MM.1S (cell line): ENCODE measurements around the gene NUP214.

Source experiments
- DNase-seq: peaks from one replicate; pipeline ENCODE4 v3.0.0-alpha.2; 2015
- H2AFZ ChIP-seq: fragments of 300-600 bp; sonication (generic); 2 replicates; pipeline ENCODE4 v1.6.0; 2016; ENCODE audit warnings: antibody characterized with exemption, low read length
- H3F3A ChIP-seq: fragments of 300-600 bp; sonication (generic); 2 replicates; pipeline ENCODE4 v1.6.1; 2016; ENCODE audit warnings: mild to moderate bottlenecking, antibody characterized with exemption, low read length, moderate library complexity, mixed read lengths; ENCODE audit not compliant: insufficient read depth
- H3K27ac ChIP-seq: fragments of 300-600 bp; sonication (generic); 2 replicates; pipeline ENCODE4 v1.5.1; 2016; ENCODE audit warnings: mild to moderate bottlenecking, low read length
- H3K27me3 ChIP-seq: fragments of 300-600 bp; sonication (generic); replicated peaks from 2 replicates; pipeline ENCODE4 v1.6.0; 2016; ENCODE audit warnings: low read length; ENCODE audit not compliant: insufficient read depth
- H3K36me3 ChIP-seq: fragments of 300-600 bp; sonication (generic); replicated peaks from 2 replicates; pipeline ENCODE4 v1.6.1; 2016; ENCODE audit warnings: mild to moderate bottlenecking, low read length, mixed read lengths; ENCODE audit not compliant: insufficient read depth
- H3K4me1 ChIP-seq: fragments of 300-600 bp; sonication (generic); 2 replicates; pipeline ENCODE4 v1.6.1; 2016; ENCODE audit warnings: low read length, mixed read lengths
- H3K4me2 ChIP-seq: fragments of 300-600 bp; sonication (generic); 2 replicates; pipeline ENCODE4 v1.6.0; 2016; ENCODE audit warnings: low read depth, low read length
- H3K4me3 ChIP-seq: fragments of 300-600 bp; sonication (generic); 2 replicates; pipeline ENCODE4 v1.5.1; 2016; ENCODE audit warnings: low read length, mixed read lengths
- H3K79me2 ChIP-seq: fragments of 300-600 bp; sonication (generic); 2 replicates; pipeline ENCODE4 v1.6.1; 2016; ENCODE audit warnings: mixed run types, low read length, mixed read lengths
- H3K9ac ChIP-seq: fragments of 300-600 bp; sonication (generic); 2 replicates; pipeline ENCODE4 v1.6.1; 2016; ENCODE audit warnings: low read length, mixed read lengths
- H3K9me2 ChIP-seq: fragments of 300-600 bp; sonication (generic); replicated peaks from 2 replicates; pipeline ENCODE4 v1.6.1; 2016; ENCODE audit warnings: mild to moderate bottlenecking, low read length, mixed read lengths; ENCODE audit not compliant: insufficient read depth
- H3K9me3 ChIP-seq: fragments of 300-600 bp; sonication (generic); replicated peaks from 2 replicates; pipeline ENCODE4 v1.6.1; 2016; ENCODE audit warnings: mild to moderate bottlenecking, low read length, mixed read lengths; ENCODE audit not compliant: insufficient read depth
- H4K20me1 ChIP-seq: fragments of 300-600 bp; sonication (generic); 2 replicates; pipeline ENCODE4 v1.6.1; 2016; ENCODE audit warnings: mild to moderate bottlenecking, low read length, moderate library complexity, mixed read lengths; ENCODE audit not compliant: insufficient read depth
- CTCF ChIP-seq: fragments of 300-600 bp; sonication (generic); IDR thresholded peaks from 2 replicates; pipeline ENCODE4 v1.5.1; 2016; ENCODE audit warnings: antibody characterized with exemption, low read length, mixed read lengths
- EZH2 ChIP-seq: fragments of 300-600 bp; sonication (generic); optimal IDR thresholded peaks from 2 replicates; pipeline ENCODE3; 2017; ENCODE audit warnings: low read depth, mild to moderate bottlenecking, antibody characterized with exemption, low read length, mixed read lengths
- EZH2phosphoT487 ChIP-seq: fragments of 300-600 bp; sonication (generic); IDR thresholded peaks from 2 replicates; pipeline ENCODE4 v1.6.1; 2018; ENCODE audit warnings: antibody characterized with exemption, low read length

The NUP214 gene

GRCh38 chr9:131193051-131193450 is 67.7 kb downstream of the NUP214 start:
- Histone ChIP-seq H2AFZ (no peak overlapping the region), H3K27me3 (no peaks in the 10 kb centered on the region), H3K27ac (no peak overlapping the region), H3K9me3 (no peaks in the 10 kb centered on the region), H4K20me1 (no peaks in the 10 kb centered on the region), H3K4me2 (no peak overlapping the region), H3K4me1 (no peaks in the 10 kb centered on the region), H3K4me3 (no peak overlapping the region), H3K9me2 (no peaks in the 10 kb centered on the region), H3K36me3 (no peaks in the 10 kb centered on the region; the same call in 1 of the 2 replicates), H3K79me2 (no peaks in the 10 kb centered on the region), H3F3A (no peaks in the 10 kb centered on the region), H3K9ac (no peak overlapping the region)
- DNase-seq: no peak
- TF ChIP-seq CTCF (no peak), EZH2 (no peak), EZH2phosphoT487 (no peak)

- Histone ChIP-seq H3K9me3 (no peaks in the 10 kb centered on the region), H3K79me2 (no peaks in the 10 kb centered on the region), H3K9me2 (no peaks in the 10 kb centered on the region), H3K4me3 (no peak overlapping the region), H3K4me2 (no peak overlapping the region), H3K27me3 (no peaks in the 10 kb centered on the region), H3K4me1 (no peaks in the 10 kb centered on the region), H3K27ac (no peak overlapping the region), H4K20me1 (no peaks in the 10 kb centered on the region), H2AFZ (no peak overlapping the region), H3K9ac (no peak overlapping the region), H3F3A (no peaks in the 10 kb centered on the region), H3K36me3 (no peaks in the 10 kb centered on the region; the same call in 1 of the 2 replicates)
- DNase-seq: no peak
- no peak for TF ChIP-seq EZH2phosphoT487
- no peak for TF ChIP-seq EZH2
- TF ChIP-seq CTCF: no peak
Measured at GRCh38 chr9:131194762-131195161, 69.4 kb downstream of the NUP214 start.

GRCh38 chr9:131197160-131197911 is 72.0 kb downstream of the NUP214 start:
- H3K9me2 ChIP-seq: no peaks in the 10 kb centered on the region
- no peak overlapping the region for H3K9ac ChIP-seq
- no peak overlapping the region for H3K4me2 ChIP-seq
- no peak overlapping the region for H2AFZ ChIP-seq
- peaks cover 3% of the 10 kb centered on the region; the same call in 1 of the 2 replicates for H3K36me3 ChIP-seq
- H3K9me3 ChIP-seq: no peaks in the 10 kb centered on the region
- no peaks in the 10 kb centered on the region for H3F3A ChIP-seq
- no peaks in the 10 kb centered on the region for H4K20me1 ChIP-seq
- TF ChIP-seq CTCF (no peak), EZH2 (no peak), EZH2phosphoT487 (no peak)
- no peak overlapping the region for H3K27ac ChIP-seq
- H3K79me2 ChIP-seq: no peaks in the 10 kb centered on the region
- no peak overlapping the region for H3K4me3 ChIP-seq
- H3K4me1 ChIP-seq: no peaks in the 10 kb centered on the region
- no peaks in the 10 kb centered on the region for H3K27me3 ChIP-seq
- no peak for DNase-seq
